Gastroesophageal sphincter (tissue), 2 donors: Measurements from ENCODE around the gene FOXL2.

Experiments
- EP300 ChIP-seq: sonication (generic); formaldehyde crosslinking; IDR thresholded peaks from one replicate; pipeline ENCODE4 v1.6.1; 2017; ENCODE audit warnings: antibody characterized with exemption, mild to moderate bottlenecking
- POLR2A ChIP-seq, 2 donors: fragments of 450-650 bp; IDR thresholded peaks; one replicate each; pipeline ENCODE4 v1.6.1; 2017; ENCODE audit warnings: antibody characterized with exemption in 2 of 2, mild to moderate bottlenecking in 2 of 2, moderate library complexity in 1 of 2

DNA sequence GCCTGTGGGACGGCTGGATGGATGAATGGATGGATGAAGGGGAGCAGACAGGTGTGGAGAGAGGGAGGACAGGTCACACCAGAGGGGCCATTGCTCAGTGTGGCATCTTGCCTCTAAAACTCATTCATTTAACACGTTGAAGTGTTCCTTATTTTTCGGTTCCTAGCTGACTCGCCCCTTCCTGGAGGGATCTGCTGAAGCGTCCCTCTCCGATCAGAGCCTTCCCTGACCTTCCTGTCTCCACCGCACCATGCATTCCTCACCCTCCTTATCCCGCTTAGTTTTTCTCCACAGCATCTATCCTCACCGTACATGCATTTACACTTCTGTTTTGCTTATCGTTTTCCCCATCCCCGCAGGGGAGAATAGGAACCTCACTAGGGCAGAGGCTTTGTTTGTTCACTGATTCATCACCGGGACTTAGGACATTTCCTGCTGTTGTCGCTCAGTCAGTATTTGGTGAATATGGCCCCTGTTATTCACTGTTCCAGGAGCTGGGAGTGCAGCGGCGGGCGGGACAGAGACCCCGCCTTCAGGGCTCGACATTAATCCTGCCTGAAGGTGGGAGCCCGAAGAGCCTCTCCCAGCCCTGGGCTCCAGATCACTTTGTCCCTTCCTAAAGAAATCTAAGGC is 32.0 kb downstream of the FOXL2 start:
- TF ChIP-seq POLR2A (IDR thresholded peaks at IDR 0.05) (no peak), EP300 (no peak)
